Neural progenitor cell (in vitro differentiated cells): ENCODE data around the gene MYO1C. TPM values are rescaled to one million over a fixed set of nuclear protein-coding genes. Genes with fewer than 3 reads are reported as not detected.
"Not testable (repeated sequence)": the region's sequence is repeated elsewhere in the genome, so short reads cannot be mapped to it uniquely, and the experiment has no call there.

Experiments used
- DNase-seq: peaks from one replicate; pipeline ENCODE4 v3.0.0-alpha.2; 2016; ENCODE audit warnings: low spot score
- H2AFZ ChIP-seq: fragments of 200-600 bp; sonication (generic); replicated peaks from 2 replicates; pipeline ENCODE4 v1.6.1; 2016; ENCODE audit warnings: antibody characterized with exemption
- H3F3A ChIP-seq: fragments of 200-600 bp; sonication (generic); 2 replicates; pipeline ENCODE4 v1.6.1; 2016; ENCODE audit warnings: antibody characterized with exemption, low read depth
- H3K27ac ChIP-seq: fragments of 200-600 bp; sonication (generic); 2 replicates; pipeline ENCODE4 v1.5.1; 2016; ENCODE audit warnings: mild to moderate bottlenecking
- H3K27me3 ChIP-seq: fragments of 200-600 bp; sonication (generic); 2 replicates; pipeline ENCODE4 v1.6.1; 2016; ENCODE audit warnings: mild to moderate bottlenecking, moderate library complexity
- H3K36me3 ChIP-seq: fragments of 200-600 bp; sonication (generic); 2 replicates; pipeline ENCODE4 v1.5.1; 2016
- H3K4me1 ChIP-seq: fragments of 200-600 bp; sonication (generic); 2 replicates; pipeline ENCODE4 v1.6.1; 2016; ENCODE audit warnings: mixed run types
- H3K4me2 ChIP-seq: fragments of 200-600 bp; sonication (generic); 2 replicates; pipeline ENCODE4 v1.6.1; 2016
- H3K4me3 ChIP-seq: fragments of 200-600 bp; sonication (generic); 2 replicates; pipeline ENCODE4 v1.5.1; 2016
- H3K79me2 ChIP-seq: fragments of 200-600 bp; sonication (generic); 2 replicates; pipeline ENCODE4 v1.6.1; 2016; ENCODE audit warnings: low read depth
- H3K9ac ChIP-seq: fragments of 200-600 bp; sonication (generic); 2 replicates; pipeline ENCODE4 v1.6.1; 2016
- H3K9me3 ChIP-seq: fragments of 200-600 bp; sonication (generic); 2 replicates; pipeline ENCODE4 v1.5.1; 2016; ENCODE audit warnings: low read depth
- H4K20me1 ChIP-seq: fragments of 200-600 bp; sonication (generic); 2 replicates; pipeline ENCODE4 v1.6.1; 2016; ENCODE audit warnings: low read depth
- H3K27ac Mint-ChIP-seq: 3 replicates; pipeline ENCODE4 v1.8.0; 2021; ENCODE audit warnings: mixed read lengths
- H3K27me3 Mint-ChIP-seq: 2 replicates; pipeline ENCODE4 v1.8.0; 2022; ENCODE audit warnings: low read depth, mild to moderate bottlenecking, inconsistent platforms, moderate library complexity, mixed read lengths; ENCODE audit not compliant: insufficient read depth
- H3K36me3 Mint-ChIP-seq: 3 replicates; pipeline ENCODE4 v1.8.0; 2021; ENCODE audit warnings: mixed read lengths
- H3K4me1 Mint-ChIP-seq: 3 replicates; pipeline ENCODE4 v1.8.0; 2021; ENCODE audit warnings: mixed read lengths
- H3K4me3 Mint-ChIP-seq: 3 replicates; pipeline ENCODE4 v1.8.0; 2021; ENCODE audit warnings: mild to moderate bottlenecking, moderate library complexity, mixed read lengths
- H3K9me3 Mint-ChIP-seq: 3 replicates; pipeline ENCODE4 v1.8.0; 2020; ENCODE audit warnings: mixed read lengths
- CTCF ChIP-seq: fragments of 200-600 bp; sonication (generic); IDR thresholded peaks from 2 replicates; pipeline ENCODE4 v1.5.1; 2017; ENCODE audit warnings: antibody characterized with exemption, mild to moderate bottlenecking
- EZH2 ChIP-seq: fragments of 200-600 bp; sonication (generic); IDR thresholded peaks from 2 replicates; pipeline ENCODE4 v1.6.1; 2017; ENCODE audit warnings: antibody characterized with exemption, mild to moderate bottlenecking, moderate library complexity
- EZH2phosphoT487 ChIP-seq: fragments of 200-600 bp; sonication (generic); IDR thresholded peaks from 2 replicates; pipeline ENCODE4 v1.6.1; 2017; ENCODE audit warnings: antibody characterized with exemption
- total RNA-seq: library from RNA; depleted of rRNA; stranded (reverse); fragments of >200 nt; gene quantifications from 2 replicates; pipeline ENCODE4 v1.2.3, GENCODE V29; 2015; ENCODE audit warnings: low replicate concordance

MYO1C gene
- total RNA-seq, 1 donor from 2014 or later: 28.7 TPM

- TF ChIP-seq CTCF (no peak), EZH2phosphoT487 (no peak), EZH2 (no peak)
- H3K9me3 ChIP-seq: no peaks in the 10 kb centered on the region
- Mint-ChIP-seq H3K9me3 (no peaks in the 10 kb centered on the region), H3K27me3 (peaks cover 10% of the 10 kb centered on the region), H3K27ac (peak overlapping the region; percentile 54), H3K4me3 (peak overlapping the region; percentile 97), H3K4me1 (peaks cover 17% of the 10 kb centered on the region), H3K36me3 (peaks cover 14% of the 10 kb centered on the region)
- peak overlapping the region; percentile 94 for H3K4me3 ChIP-seq
- no peak overlapping the region for H2AFZ ChIP-seq
- H4K20me1 ChIP-seq: peaks cover 36% of the 10 kb centered on the region
- peak overlapping the region; percentile 91 for H3K4me2 ChIP-seq
- H3F3A ChIP-seq: peaks cover 16% of the 10 kb centered on the region
- no peak overlapping the region for H3K27ac ChIP-seq
- H3K79me2 ChIP-seq: peaks cover 64% of the 10 kb centered on the region
- no peaks in the 10 kb centered on the region for H3K36me3 ChIP-seq
- H3K9ac ChIP-seq: peak overlapping the region; percentile 83
- H3K27me3 ChIP-seq: no peaks in the 10 kb centered on the region
- DNase-seq: no peak
- peaks cover 6% of the 10 kb centered on the region for H3K4me1 ChIP-seq
These were observed 37.9 kb downstream of the MYO1C start for GRCh38 chr17:1454541-1454940.

GRCh38 chr17:1453694-1454093, 38.8 kb downstream of the MYO1C start:
- not testable (repeated sequence) for H3K9me3 Mint-ChIP-seq, DNase-seq, H3K27me3 ChIP-seq, H3K4me2 ChIP-seq, H3K4me3 ChIP-seq, H3K27ac Mint-ChIP-seq, H3K9me3 ChIP-seq, H3K36me3 ChIP-seq, H2AFZ ChIP-seq, H3K9ac ChIP-seq, H3K27me3 Mint-ChIP-seq, H3K4me1 ChIP-seq, H3K27ac ChIP-seq
- H3K4me1 Mint-ChIP-seq: peaks cover 17% of the 10 kb centered on the region
- H3F3A ChIP-seq: peaks cover 16% of the 10 kb centered on the region
- peaks cover 38% of the 10 kb centered on the region for H4K20me1 ChIP-seq
- peak overlapping the region; percentile 72 for H3K4me3 Mint-ChIP-seq
- peaks cover 22% of the 10 kb centered on the region for H3K36me3 Mint-ChIP-seq
- H3K79me2 ChIP-seq: peaks cover 72% of the 10 kb centered on the region

- Histone ChIP-seq H3K4me2 (no peak overlapping the region), H3K27ac (no peak overlapping the region), H3K79me2 (peaks cover 81% of the 10 kb centered on the region), H3K9me3 (no peaks in the 10 kb centered on the region), H3K4me1 (peaks cover 6% of the 10 kb centered on the region), H2AFZ (no peak overlapping the region), H3K36me3 (no peaks in the 10 kb centered on the region), H3K9ac (no peak overlapping the region), H3K4me3 (no peak overlapping the region), H3F3A (peaks cover 16% of the 10 kb centered on the region), H3K27me3 (no peaks in the 10 kb centered on the region), H4K20me1 (peaks cover 45% of the 10 kb centered on the region)
- Mint-ChIP-seq H3K9me3 (peaks cover 2% of the 10 kb centered on the region), H3K4me3 (peak overlapping the region; percentile 35), H3K27me3 (peaks cover 7% of the 10 kb centered on the region), H3K36me3 (peaks cover 24% of the 10 kb centered on the region), H3K4me1 (peaks cover 17% of the 10 kb centered on the region), H3K27ac (no peak overlapping the region)
- TF ChIP-seq EZH2phosphoT487 (no peak), EZH2 (no peak), CTCF (no peak)
- DNase-seq: no peak
These were observed 39.6 kb downstream of the MYO1C start for GRCh38 chr17:1452836-1453235.

GRCh38 chr17:1450261-1450660, 42.2 kb downstream of the MYO1C start:
- not testable (repeated sequence) for H2AFZ ChIP-seq, H3K4me3 ChIP-seq, H3K27ac ChIP-seq, H3K27me3 ChIP-seq, H3K4me1 ChIP-seq, DNase-seq, H3K9me3 ChIP-seq, H3K27me3 Mint-ChIP-seq, H3F3A ChIP-seq, H3K36me3 ChIP-seq, H3K9ac ChIP-seq, H3K4me2 ChIP-seq, H3K27ac Mint-ChIP-seq, H3K9me3 Mint-ChIP-seq, H3K4me3 Mint-ChIP-seq
- Histone ChIP-seq H3K79me2 (peaks cover 99% of the 10 kb centered on the region), H4K20me1 (peaks cover 59% of the 10 kb centered on the region)
- H3K36me3 Mint-ChIP-seq: peaks cover 37% of the 10 kb centered on the region
- peaks cover 20% of the 10 kb centered on the region for H3K4me1 Mint-ChIP-seq
